HCT116 (cell line): Measurements from ENCODE around the gene DNLZ. TPM values are rescaled to one million over a fixed set of nuclear protein-coding genes. Genes with fewer than 3 reads are reported as not detected.

Experiments used
- ATAC-seq: fragments of 200-7000 bp; cut with Tn5 transposase; 2 replicates; pipeline ENCODE4 v1.9.1; 2020; ENCODE audit warnings: mild to moderate bottlenecking, moderate library complexity
- BruUV-seq: library from RNA; stranded (reverse); fragments of 400-500 nt; replicated peaks from 2 replicates; lab custom pipeline; 2021; lab: Mats Ljungman, UMichigan
- CTCF ChIA-PET: fragments of 300-600 bp; sonication (Branson Sonifier 250); formaldehyde crosslinking; loops from one replicate; lab custom pipeline; 2021; ENCODE audit warnings: antibody characterized with exemption; lab: Charles Lee
- POLR2A ChIA-PET: fragments of 300-600, 350-600 bp; sonication (Branson Sonifier 250); formaldehyde crosslinking; loops from one replicate; lab custom pipeline; 2021; ENCODE audit warnings: antibody characterized with exemption; lab: Charles Lee
- RAD21 ChIA-PET, 2 experiments: fragments of 300-600 bp; sonication (Branson Sonifier 250); formaldehyde crosslinking; loops; one replicate each; lab custom pipeline; 2023; ENCODE audit warnings: low total read pairs in 2 of 2; ENCODE audit not compliant: uncharacterized antibody in 2 of 2, unreplicated experiment in 2 of 2, low non-redundant PET in 1 of 2; lab: Charles Lee
- DNase-seq: peaks from one replicate; pipeline ENCODE4 v3.0.0-alpha.2; 2010; ENCODE audit warnings: low read depth, low spot score
- H2AFZ ChIP-seq: fragments of 200-600 bp; shearing (Covaris generic), sonication (generic); 2 replicates; pipeline ENCODE4 v1.6.1; 2017; ENCODE audit warnings: low read depth, mixed run types, mixed read lengths, antibody characterized with exemption, low read length; ENCODE audit not compliant: poor library complexity, severe bottlenecking
- H3K27ac ChIP-seq: 2 replicates; pipeline ENCODE4 v1.5.1; 2012; ENCODE audit warnings: low read depth, low read length
- H3K27me3 ChIP-seq: fragments of 200-600 bp; sonication (generic); 2 replicates; pipeline ENCODE4 v1.6.1; 2016; ENCODE audit warnings: mixed run types, low read length, mixed read lengths; ENCODE audit not compliant: insufficient read depth
- H3K36me3 ChIP-seq, 2 experiments: fragments of 200-500 bp in 1 of 2; fragments of 200-600 bp in 1 of 2; sonication (Bioruptor generic) in 1 of 2; sonication (generic) in 1 of 2; 2 replicates each; pipeline versions ENCODE4 v1.5.1 to v1.6.1; 2014 to 2016; ENCODE audit warnings: low read length in 2 of 2, inconsistent platforms in 1 of 2, mixed read lengths in 1 of 2, mixed run types in 1 of 2; ENCODE audit not compliant: insufficient read depth in 2 of 2, control insufficient read depth in 1 of 2
- H3K4me1 ChIP-seq, 2 experiments: fragments of 200-600 bp in 1 of 2; sonication (generic) in 1 of 2; 2 replicates each; pipeline versions ENCODE4 v1.5.1 to v1.6.1; 2012 to 2017; ENCODE audit warnings: low read length in 2 of 2, inconsistent platforms in 1 of 2, mild to moderate bottlenecking in 1 of 2, mixed read lengths in 1 of 2, mixed run types in 1 of 2, moderate library complexity in 1 of 2; ENCODE audit not compliant: insufficient read depth in 2 of 2, control insufficient read depth in 1 of 2
- H3K4me2 ChIP-seq: fragments of 200-600 bp; sonication (generic); 2 replicates; pipeline ENCODE4 v1.6.1; 2017; ENCODE audit warnings: mixed run types, low read length, mixed read lengths
- H3K4me3 ChIP-seq, 2 experiments: fragments of 200-600 bp in 1 of 2; sonication (generic) in 1 of 2; replicated peaks in 1 of 2; 2 replicates each; pipeline ENCODE4 v1.5.1; 2011 to 2016; ENCODE audit warnings: low read length in 2 of 2, control low read depth in 1 of 2, low read depth in 1 of 2, mild to moderate bottlenecking in 1 of 2, mixed read lengths in 1 of 2, mixed run types in 1 of 2
- H3K79me2 ChIP-seq: fragments of 200-600 bp; sonication (generic); 2 replicates; pipeline ENCODE4 v1.6.1; 2017; ENCODE audit warnings: mild to moderate bottlenecking, mixed run types, low read length, moderate library complexity, mixed read lengths; ENCODE audit not compliant: insufficient read depth
- H3K9ac ChIP-seq: fragments of 200-600 bp; sonication (generic); 2 replicates; pipeline ENCODE4 v1.6.1; 2016; ENCODE audit warnings: low read length, mixed read lengths
- H3K9me2 ChIP-seq: fragments of 200-600 bp; sonication (generic), shearing (Covaris generic); 2 replicates; pipeline ENCODE4 v1.6.1; 2017; ENCODE audit warnings: mixed run types, mild to moderate bottlenecking, moderate library complexity; ENCODE audit not compliant: insufficient read depth
- H3K9me3 ChIP-seq, 2 experiments: fragments of 200-500 bp in 1 of 2; fragments of 200-600 bp in 1 of 2; sonication (Bioruptor generic) in 1 of 2; sonication (generic) in 1 of 2; 2 replicates each; pipeline ENCODE4 v1.6.1; 2014 to 2017; ENCODE audit warnings: low read length in 2 of 2, mixed read lengths in 2 of 2, inconsistent platforms in 1 of 2, low read depth in 1 of 2, mild to moderate bottlenecking in 1 of 2, mixed run types in 1 of 2, moderate library complexity in 1 of 2; ENCODE audit not compliant: control insufficient read depth in 1 of 2, insufficient read depth in 1 of 2
- H4K20me1 ChIP-seq: fragments of 200-600 bp; sonication (generic), shearing (Covaris generic); 2 replicates; pipeline ENCODE4 v1.6.1; 2017; ENCODE audit warnings: mixed run types, mild to moderate bottlenecking, moderate library complexity; ENCODE audit not compliant: insufficient read depth
- CBX3 ChIP-seq: IDR thresholded peaks from 2 replicates; pipeline ENCODE4 v1.6.1; 2012; ENCODE audit warnings: low read depth
- CEBPB ChIP-seq: IDR thresholded peaks from 2 replicates; pipeline ENCODE4 v1.6.1; 2012; ENCODE audit warnings: low read depth
- EGR1 ChIP-seq: IDR thresholded peaks from 2 replicates; pipeline ENCODE4 v1.6.1; 2012; ENCODE audit warnings: low read depth
- EZH2phosphoT487 ChIP-seq: fragments of 200-600 bp; IDR thresholded peaks from 2 replicates; pipeline ENCODE4 v1.6.1; 2018; ENCODE audit warnings: antibody characterized with exemption, borderline replicate concordance
- FOSL1 ChIP-seq: IDR thresholded peaks from 2 replicates; pipeline ENCODE4 v1.6.1; 2012; ENCODE audit warnings: low read depth
- JUND ChIP-seq: IDR thresholded peaks from 2 replicates; pipeline ENCODE4 v1.6.1; 2012
- POLR2A ChIP-seq: IDR thresholded peaks from 2 replicates; pipeline ENCODE4 v1.7.0; 2011; ENCODE audit warnings: borderline replicate concordance; ENCODE audit not compliant: insufficient read depth, insufficient read length; ENCODE audit errors: extremely low read depth
- POLR2AphosphoS5 ChIP-seq: IDR thresholded peaks from 2 replicates; pipeline ENCODE4 v1.6.1; 2011; ENCODE audit warnings: mild to moderate bottlenecking, low read depth, low read length, moderate library complexity
- RAD21 ChIP-seq: IDR thresholded peaks from 2 replicates; pipeline ENCODE4 v1.6.1; 2012; ENCODE audit warnings: low read depth, mild to moderate bottlenecking
- SIN3A ChIP-seq: IDR thresholded peaks from 2 replicates; pipeline ENCODE4 v1.6.1; 2012; ENCODE audit warnings: low read depth
- TCF7L2 ChIP-seq: IDR thresholded peaks from 2 replicates; pipeline ENCODE4 v1.7.0; 2011; ENCODE audit warnings: borderline replicate concordance, inconsistent platforms; ENCODE audit not compliant: insufficient read depth, insufficient read length; ENCODE audit errors: extremely low read depth
- ZFX ChIP-seq: fragments of 450-650 bp; IDR thresholded peaks from 2 replicates; pipeline ENCODE4 v1.6.1; 2017
- intact Hi-C: fragments of 100-400 bp; cut with micrococcal nuclease; formaldehyde crosslinking; loops from 2 replicates; pipeline ENCODE4 v1.10.0; 2022
- total RNA-seq: library from RNA; stranded (reverse); gene quantifications from one replicate; pipeline ENCODE4 v1.2.1, GENCODE V29; 2021; ENCODE audit not compliant: unreplicated experiment
- TF ChIP-seq, protein P1 (sequence below): IDR thresholded peaks from 2 replicates; pipeline ENCODE4 v1.6.1; 2012
- TF ChIP-seq, protein P2 (sequence below): IDR thresholded peaks from 2 replicates; pipeline ENCODE4 v1.6.1; 2012; ENCODE audit warnings: low read depth
- TF ChIP-seq, protein P3 (sequence below): IDR thresholded peaks from 2 replicates; pipeline ENCODE4 v1.6.1; 2011; ENCODE audit warnings: mild to moderate bottlenecking, low read length, moderate library complexity; ENCODE audit not compliant: insufficient replicate concordance; ENCODE audit errors: extremely low read depth
- TF ChIP-seq, protein P4 (sequence below), 3 experiments: fragments of 200-600 bp in 1 of 3; sonication (generic) in 1 of 3; IDR thresholded peaks in 2 of 3; conservative IDR thresholded peaks in 1 of 3; 2 replicates each; pipeline ENCODE4 v1.5.1; 2012 to 2017; ENCODE audit warnings: low read depth in 2 of 3, low read length in 2 of 3, antibody characterized with exemption in 1 of 3, borderline replicate concordance in 1 of 3, control low read depth in 1 of 3, mild to moderate bottlenecking in 1 of 3, mixed read lengths in 1 of 3, mixed run types in 1 of 3, moderate library complexity in 1 of 3; ENCODE audit not compliant: insufficient read depth in 1 of 3

Gene DNLZ
- total RNA-seq, 1 experiment from 2014 or later = 21.9 TPM

DNA sequence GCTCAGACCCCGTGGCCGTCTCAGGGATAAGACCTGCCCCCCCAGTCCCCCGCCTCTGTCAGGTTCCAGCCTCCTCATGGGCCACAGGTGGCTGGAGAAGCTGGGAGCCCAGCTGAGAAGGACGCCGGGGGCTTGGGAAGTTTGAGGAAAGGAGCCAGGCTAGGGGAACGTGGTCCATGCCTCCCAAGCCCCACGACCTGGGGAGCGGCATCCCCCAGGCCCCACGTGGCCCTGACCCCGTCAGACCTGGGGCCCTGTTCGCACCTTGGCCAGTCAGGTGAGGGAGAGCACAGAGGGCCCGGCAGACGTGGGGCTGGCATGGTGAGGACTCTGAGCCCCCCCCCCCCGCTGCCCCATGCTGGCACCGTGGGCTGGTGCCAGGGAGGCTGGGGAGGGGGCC, 32.5 kb downstream of the DNLZ start:
- no peaks in the 10 kb centered on the region for H3K36me3 ChIP-seq
- intact Hi-C loops = no loop called here
- no peaks in the 10 kb centered on the region for H3K9me3 ChIP-seq
- ChIA-PET POLR2A (no interaction called here), RAD21 (no interaction called here), CTCF (no interaction called here)
- peaks cover 8 to 23% of the 10 kb centered on the region in 2 experiments; a peak in 3 of 4 replicates for H3K4me1 ChIP-seq
- H3K79me2 ChIP-seq = peaks cover 20% of the 10 kb centered on the region; the same call in 1 of the 2 replicates
- BruUV-seq = no TSS peak
- ATAC-seq (no peak), DNase-seq (no peak)
- no peaks in the 10 kb centered on the region for H4K20me1 ChIP-seq
- no peaks in the 10 kb centered on the region for H3K9me2 ChIP-seq
- H3K27me3 ChIP-seq = no peaks in the 10 kb centered on the region
- no peak overlapping the region for H2AFZ ChIP-seq
- H3K4me2 ChIP-seq = no peak overlapping the region
- no peak overlapping the region for H3K27ac ChIP-seq
- H3K9ac ChIP-seq = no peak overlapping the region
- no peak for TF ChIP-seq RAD21
- TF ChIP-seq, protein P1, sequence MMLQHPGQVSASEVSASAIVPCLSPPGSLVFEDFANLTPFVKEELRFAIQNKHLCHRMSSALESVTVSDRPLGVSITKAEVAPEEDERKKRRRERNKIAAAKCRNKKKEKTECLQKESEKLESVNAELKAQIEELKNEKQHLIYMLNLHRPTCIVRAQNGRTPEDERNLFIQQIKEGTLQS = no peak
- no peak for TF ChIP-seq TCF7L2
- no peak for TF ChIP-seq POLR2AphosphoS5
- TF ChIP-seq, protein P2, sequence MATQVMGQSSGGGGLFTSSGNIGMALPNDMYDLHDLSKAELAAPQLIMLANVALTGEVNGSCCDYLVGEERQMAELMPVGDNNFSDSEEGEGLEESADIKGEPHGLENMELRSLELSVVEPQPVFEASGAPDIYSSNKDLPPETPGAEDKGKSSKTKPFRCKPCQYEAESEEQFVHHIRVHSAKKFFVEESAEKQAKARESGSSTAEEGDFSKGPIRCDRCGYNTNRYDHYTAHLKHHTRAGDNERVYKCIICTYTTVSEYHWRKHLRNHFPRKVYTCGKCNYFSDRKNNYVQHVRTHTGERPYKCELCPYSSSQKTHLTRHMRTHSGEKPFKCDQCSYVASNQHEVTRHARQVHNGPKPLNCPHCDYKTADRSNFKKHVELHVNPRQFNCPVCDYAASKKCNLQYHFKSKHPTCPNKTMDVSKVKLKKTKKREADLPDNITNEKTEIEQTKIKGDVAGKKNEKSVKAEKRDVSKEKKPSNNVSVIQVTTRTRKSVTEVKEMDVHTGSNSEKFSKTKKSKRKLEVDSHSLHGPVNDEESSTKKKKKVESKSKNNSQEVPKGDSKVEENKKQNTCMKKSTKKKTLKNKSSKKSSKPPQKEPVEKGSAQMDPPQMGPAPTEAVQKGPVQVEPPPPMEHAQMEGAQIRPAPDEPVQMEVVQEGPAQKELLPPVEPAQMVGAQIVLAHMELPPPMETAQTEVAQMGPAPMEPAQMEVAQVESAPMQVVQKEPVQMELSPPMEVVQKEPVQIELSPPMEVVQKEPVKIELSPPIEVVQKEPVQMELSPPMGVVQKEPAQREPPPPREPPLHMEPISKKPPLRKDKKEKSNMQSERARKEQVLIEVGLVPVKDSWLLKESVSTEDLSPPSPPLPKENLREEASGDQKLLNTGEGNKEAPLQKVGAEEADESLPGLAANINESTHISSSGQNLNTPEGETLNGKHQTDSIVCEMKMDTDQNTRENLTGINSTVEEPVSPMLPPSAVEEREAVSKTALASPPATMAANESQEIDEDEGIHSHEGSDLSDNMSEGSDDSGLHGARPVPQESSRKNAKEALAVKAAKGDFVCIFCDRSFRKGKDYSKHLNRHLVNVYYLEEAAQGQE = no peak
- TF ChIP-seq ZFX = no peak
- no peak for TF ChIP-seq EGR1
- no peak for TF ChIP-seq EZH2phosphoT487
- no peak for TF ChIP-seq POLR2A
- TF ChIP-seq CBX3 = no peak
- TF ChIP-seq, protein P3, sequence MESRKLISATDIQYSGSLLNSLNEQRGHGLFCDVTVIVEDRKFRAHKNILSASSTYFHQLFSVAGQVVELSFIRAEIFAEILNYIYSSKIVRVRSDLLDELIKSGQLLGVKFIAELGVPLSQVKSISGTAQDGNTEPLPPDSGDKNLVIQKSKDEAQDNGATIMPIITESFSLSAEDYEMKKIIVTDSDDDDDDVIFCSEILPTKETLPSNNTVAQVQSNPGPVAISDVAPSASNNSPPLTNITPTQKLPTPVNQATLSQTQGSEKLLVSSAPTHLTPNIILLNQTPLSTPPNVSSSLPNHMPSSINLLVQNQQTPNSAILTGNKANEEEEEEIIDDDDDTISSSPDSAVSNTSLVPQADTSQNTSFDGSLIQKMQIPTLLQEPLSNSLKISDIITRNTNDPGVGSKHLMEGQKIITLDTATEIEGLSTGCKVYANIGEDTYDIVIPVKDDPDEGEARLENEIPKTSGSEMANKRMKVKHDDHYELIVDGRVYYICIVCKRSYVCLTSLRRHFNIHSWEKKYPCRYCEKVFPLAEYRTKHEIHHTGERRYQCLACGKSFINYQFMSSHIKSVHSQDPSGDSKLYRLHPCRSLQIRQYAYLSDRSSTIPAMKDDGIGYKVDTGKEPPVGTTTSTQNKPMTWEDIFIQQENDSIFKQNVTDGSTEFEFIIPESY = no peak
- no peak for TF ChIP-seq FOSL1
- TF ChIP-seq, protein P4, sequence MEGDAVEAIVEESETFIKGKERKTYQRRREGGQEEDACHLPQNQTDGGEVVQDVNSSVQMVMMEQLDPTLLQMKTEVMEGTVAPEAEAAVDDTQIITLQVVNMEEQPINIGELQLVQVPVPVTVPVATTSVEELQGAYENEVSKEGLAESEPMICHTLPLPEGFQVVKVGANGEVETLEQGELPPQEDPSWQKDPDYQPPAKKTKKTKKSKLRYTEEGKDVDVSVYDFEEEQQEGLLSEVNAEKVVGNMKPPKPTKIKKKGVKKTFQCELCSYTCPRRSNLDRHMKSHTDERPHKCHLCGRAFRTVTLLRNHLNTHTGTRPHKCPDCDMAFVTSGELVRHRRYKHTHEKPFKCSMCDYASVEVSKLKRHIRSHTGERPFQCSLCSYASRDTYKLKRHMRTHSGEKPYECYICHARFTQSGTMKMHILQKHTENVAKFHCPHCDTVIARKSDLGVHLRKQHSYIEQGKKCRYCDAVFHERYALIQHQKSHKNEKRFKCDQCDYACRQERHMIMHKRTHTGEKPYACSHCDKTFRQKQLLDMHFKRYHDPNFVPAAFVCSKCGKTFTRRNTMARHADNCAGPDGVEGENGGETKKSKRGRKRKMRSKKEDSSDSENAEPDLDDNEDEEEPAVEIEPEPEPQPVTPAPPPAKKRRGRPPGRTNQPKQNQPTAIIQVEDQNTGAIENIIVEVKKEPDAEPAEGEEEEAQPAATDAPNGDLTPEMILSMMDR (IDR thresholded peaks at IDR 0.05 in 2 of 3, conservative IDR thresholded peaks at IDR 0.05 in 1 of 3; ENCODE audit: borderline replicate concordance in 1 of 3, insufficient read depth in 1 of 3, low read depth in 2 of 3, low read length in 2 of 3) = no peak
- no peak for TF ChIP-seq CEBPB
- TF ChIP-seq SIN3A = no peak
- TF ChIP-seq JUND = no peak
- no peak overlapping the region for H3K4me3 ChIP-seq
